ENCODE results near the gene ATF3. TPM values are rescaled to one million over a fixed set of nuclear protein-coding genes. Genes with fewer than 3 reads are reported as not detected.

ATF3 gene
- total and polyA plus RNA-seq, 4 donors: 22.7 to 265 (median 44.5) TPM

GRCh38 chr1:212589446-212589845, 19.1 kb upstream of the ATF3 start:
- Histone ChIP-seq H3K27me3 (ENCODE audit: control insufficient read depth in 1 of 2, insufficient read depth in 2 of 2, low read length in 1 of 2) (no peaks in the 10 kb centered on the region), H3K27ac (ENCODE audit: low read depth in 1 of 2, low read length in 2 of 2) (no peak overlapping the region), H3K4me3 (ENCODE audit: low read length in 2 of 2) (no peak overlapping the region), H3K4me1 (ENCODE audit: control insufficient read depth in 1 of 2, insufficient read depth in 2 of 2, low read length in 2 of 2) (no peaks in the 10 kb centered on the region), H3K9me3 (ENCODE audit: control insufficient read depth, low read length) (no peaks in the 10 kb centered on the region), H3K36me3 (ENCODE audit: control insufficient read depth in 1 of 2, insufficient read depth in 2 of 2, low read length in 1 of 2) (no peaks in the 10 kb centered on the region)
- DNase-seq: no peak
- intact Hi-C loops (cut with DNase I): no loop called here
- no peak for ATAC-seq (ENCODE audit: low FRiP score)
- WGBS, 2 donors: 93% methylated on average over 3 of the region's 3 CpGs

GRCh38 chr1:212591922-212592321, 16.6 kb upstream of the ATF3 start:
- intact Hi-C loops (cut with DNase I): no loop called here
- H3K9me3 ChIP-seq (ENCODE audit: control insufficient read depth, low read length): no peaks in the 10 kb centered on the region
- no peak overlapping the region for H3K4me3 ChIP-seq (ENCODE audit: low read length in 2 of 2)
- ATAC-seq (ENCODE audit: low FRiP score) (no peak), DNase-seq (no peak)
- WGBS, 2 donors: 70% methylated on average over 3 of the region's 3 CpGs
- H3K4me1 ChIP-seq (ENCODE audit: control insufficient read depth in 1 of 2, insufficient read depth in 2 of 2, low read length in 2 of 2): no peaks in the 10 kb centered on the region
- no peaks in the 10 kb centered on the region for H3K36me3 ChIP-seq (ENCODE audit: control insufficient read depth in 1 of 2, insufficient read depth in 2 of 2, low read length in 1 of 2)
- H3K27me3 ChIP-seq (ENCODE audit: control insufficient read depth in 1 of 2, insufficient read depth in 2 of 2, low read length in 1 of 2): no peaks in the 10 kb centered on the region
- no peak overlapping the region for H3K27ac ChIP-seq (ENCODE audit: low read depth in 1 of 2, low read length in 2 of 2)

DNA sequence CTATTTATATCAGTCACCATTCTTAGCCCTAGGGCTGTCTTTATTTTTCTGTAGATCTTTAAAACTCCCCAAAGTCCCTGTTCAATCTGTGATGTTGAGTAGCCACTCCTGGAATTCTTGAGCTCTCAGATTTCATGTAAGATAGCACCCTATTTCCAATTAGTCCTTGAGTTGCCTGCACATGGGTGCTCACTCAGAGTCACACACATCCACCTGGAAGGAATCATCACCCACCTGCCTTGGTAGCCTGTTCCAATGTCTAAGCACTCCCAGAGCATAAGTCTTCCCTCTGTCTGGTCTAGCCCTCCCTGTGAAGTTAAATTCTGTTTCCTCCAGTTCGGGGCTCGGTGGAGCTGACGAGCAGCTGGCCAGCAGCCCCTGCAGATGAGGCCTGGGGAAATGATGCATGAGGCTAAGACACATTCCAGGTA, 14.7 kb upstream of the ATF3 start:
- H3K27me3 ChIP-seq (ENCODE audit: control insufficient read depth in 1 of 2, insufficient read depth in 2 of 2, low read length in 1 of 2): no peaks in the 10 kb centered on the region
- no peak overlapping the region for H3K27ac ChIP-seq (ENCODE audit: low read depth in 1 of 2, low read length in 2 of 2)
- H3K9me3 ChIP-seq (ENCODE audit: control insufficient read depth, low read length): no peaks in the 10 kb centered on the region
- H3K4me1 ChIP-seq (ENCODE audit: control insufficient read depth in 1 of 2, insufficient read depth in 2 of 2, low read length in 2 of 2): no peaks in the 10 kb centered on the region
- no peak for ATAC-seq (ENCODE audit: low FRiP score)
- no peaks in the 10 kb centered on the region for H3K36me3 ChIP-seq (ENCODE audit: control insufficient read depth in 1 of 2, insufficient read depth in 2 of 2, low read length in 1 of 2)
- no peak for DNase-seq
- H3K4me3 ChIP-seq (ENCODE audit: low read length in 2 of 2): no peak overlapping the region
- intact Hi-C loops (cut with DNase I): no loop called here
- WGBS, 2 donors: 79 to 82% methylated on average over 3 of the region's 3 CpGs

GRCh38 chr1:212594640-212595039, 13.9 kb upstream of the ATF3 start:
- no peak for ATAC-seq (ENCODE audit: low FRiP score)
- Histone ChIP-seq H3K9me3 (ENCODE audit: control insufficient read depth, low read length) (no peaks in the 10 kb centered on the region), H3K27me3 (ENCODE audit: control insufficient read depth in 1 of 2, insufficient read depth in 2 of 2, low read length in 1 of 2) (no peaks in the 10 kb centered on the region), H3K4me1 (ENCODE audit: control insufficient read depth in 1 of 2, insufficient read depth in 2 of 2, low read length in 2 of 2) (no peaks in the 10 kb centered on the region), H3K4me3 (ENCODE audit: low read length in 2 of 2) (no peak overlapping the region), H3K27ac (ENCODE audit: low read depth in 1 of 2, low read length in 2 of 2) (no peak overlapping the region), H3K36me3 (ENCODE audit: control insufficient read depth in 1 of 2, insufficient read depth in 2 of 2, low read length in 1 of 2) (no peaks in the 10 kb centered on the region)
- WGBS, 2 donors: 97 to 99% methylated on average over 3 of the region's 3 CpGs
- intact Hi-C loops (cut with DNase I): no loop called here
- DNase-seq: no peak

DNA sequence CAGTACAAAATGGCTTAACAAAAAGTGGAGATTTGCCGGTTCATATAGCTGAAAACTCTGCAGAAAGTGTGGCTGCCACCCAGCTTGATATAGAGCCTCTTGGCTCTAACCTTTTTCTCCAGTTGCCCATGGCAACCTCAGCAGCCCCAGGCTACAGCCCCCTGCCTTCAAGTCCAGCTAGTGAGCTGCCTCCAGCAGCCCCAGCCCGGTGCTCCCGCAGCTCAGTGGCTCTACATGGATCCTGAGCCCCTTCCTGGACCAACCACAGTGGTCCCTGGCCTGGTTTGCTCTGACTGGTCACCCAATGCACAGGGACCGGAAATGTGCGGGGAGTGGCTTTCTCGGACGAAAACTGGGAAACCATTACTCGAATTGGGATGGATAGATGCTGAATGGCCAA, 13.3 kb upstream of the ATF3 start:
- no peaks in the 10 kb centered on the region for H3K27me3 ChIP-seq (ENCODE audit: control insufficient read depth in 1 of 2, insufficient read depth in 2 of 2, low read length in 1 of 2)
- H3K4me1 ChIP-seq (ENCODE audit: control insufficient read depth in 1 of 2, insufficient read depth in 2 of 2, low read length in 2 of 2): no peaks in the 10 kb centered on the region
- WGBS, 2 donors: 92 to 98% methylated on average over 8 of the region's 8 CpGs
- no peak overlapping the region for H3K4me3 ChIP-seq (ENCODE audit: low read length in 2 of 2)
- no peaks in the 10 kb centered on the region for H3K36me3 ChIP-seq (ENCODE audit: control insufficient read depth in 1 of 2, insufficient read depth in 2 of 2, low read length in 1 of 2)
- H3K27ac ChIP-seq (ENCODE audit: low read depth in 1 of 2, low read length in 2 of 2): peak overlapping the region in 1 of 2 donors; percentile 48
- ATAC-seq (ENCODE audit: low FRiP score) (no peak), DNase-seq (no peak)
- no peaks in the 10 kb centered on the region for H3K9me3 ChIP-seq (ENCODE audit: control insufficient read depth, low read length)
- intact Hi-C loops (cut with DNase I): no loop called here

- peak overlapping the region in 1 of 2 donors; percentile 48 for H3K27ac ChIP-seq (ENCODE audit: low read depth in 1 of 2, low read length in 2 of 2)
- H3K27me3 ChIP-seq (ENCODE audit: control insufficient read depth in 1 of 2, insufficient read depth in 2 of 2, low read length in 1 of 2): no peaks in the 10 kb centered on the region
- intact Hi-C loops (cut with DNase I): no loop called here
- H3K9me3 ChIP-seq (ENCODE audit: control insufficient read depth, low read length): no peaks in the 10 kb centered on the region
- H3K4me3 ChIP-seq (ENCODE audit: low read length in 2 of 2): no peak overlapping the region
- ATAC-seq (ENCODE audit: low FRiP score): peak; percentile 54
- no peaks in the 10 kb centered on the region for H3K4me1 ChIP-seq (ENCODE audit: control insufficient read depth in 1 of 2, insufficient read depth in 2 of 2, low read length in 2 of 2)
- DNase-seq: no peak
- H3K36me3 ChIP-seq (ENCODE audit: control insufficient read depth in 1 of 2, insufficient read depth in 2 of 2, low read length in 1 of 2): no peaks in the 10 kb centered on the region
- WGBS, 2 donors: 24 to 31% methylated on average over 8 of the region's 8 CpGs
These were observed 12.5 kb upstream of the ATF3 start for GRCh38 chr1:212595787-212596714.

DNA sequence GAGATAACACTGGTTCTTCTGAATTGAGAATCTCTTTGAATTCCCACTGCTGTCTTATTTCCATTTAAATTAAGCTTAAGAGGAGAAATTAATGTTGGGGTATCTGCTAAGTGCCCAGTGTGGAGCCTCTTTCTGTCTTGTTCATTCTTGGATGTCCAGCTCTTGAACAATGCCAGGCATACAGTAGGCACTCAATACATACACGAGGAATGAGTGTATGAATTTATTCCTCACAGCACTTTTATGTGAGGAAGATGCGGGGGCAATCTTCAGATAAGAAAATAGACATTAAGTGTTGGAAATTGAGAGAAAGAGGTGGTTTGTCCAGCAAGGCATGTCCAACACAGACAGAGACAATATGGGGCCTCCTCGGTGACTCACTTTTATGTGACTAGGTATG, 11.8 kb upstream of the ATF3 start:
- H3K4me3 ChIP-seq (ENCODE audit: low read length in 2 of 2): no peak overlapping the region
- DNase-seq (no peak), ATAC-seq (ENCODE audit: low FRiP score) (no peak)
- WGBS, 2 donors: 93 to 95% methylated on average over 3 of the region's 3 CpGs
- H3K9me3 ChIP-seq (ENCODE audit: control insufficient read depth, low read length): no peaks in the 10 kb centered on the region
- H3K27me3 ChIP-seq (ENCODE audit: control insufficient read depth in 1 of 2, insufficient read depth in 2 of 2, low read length in 1 of 2): no peaks in the 10 kb centered on the region
- no peaks in the 10 kb centered on the region for H3K36me3 ChIP-seq (ENCODE audit: control insufficient read depth in 1 of 2, insufficient read depth in 2 of 2, low read length in 1 of 2)
- intact Hi-C loops (cut with DNase I): no loop called here
- H3K4me1 ChIP-seq (ENCODE audit: control insufficient read depth in 1 of 2, insufficient read depth in 2 of 2, low read length in 2 of 2): no peaks in the 10 kb centered on the region
- H3K27ac ChIP-seq (ENCODE audit: low read depth in 1 of 2, low read length in 2 of 2): no peak overlapping the region

DNA sequence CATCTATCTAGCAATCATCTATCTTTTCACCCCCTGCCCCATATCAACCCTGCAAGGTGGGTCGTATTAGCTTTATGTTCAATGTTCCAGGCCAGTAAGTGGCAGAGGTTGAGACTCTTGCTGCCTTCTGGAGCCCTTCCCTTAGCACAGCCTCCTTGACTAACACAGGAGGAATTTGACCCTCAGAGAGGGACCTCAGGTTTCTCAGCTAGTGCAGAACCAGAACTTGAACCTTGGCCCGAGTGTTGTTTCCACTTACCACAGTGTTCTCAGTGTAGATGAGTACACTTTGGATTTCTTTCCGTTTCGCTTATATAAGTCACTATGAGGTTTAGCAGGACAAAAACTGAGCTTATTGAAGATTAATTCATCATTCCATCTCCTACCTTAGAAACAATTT, 11.1 kb upstream of the ATF3 start:
- ATAC-seq (ENCODE audit: low FRiP score) (no peak), DNase-seq (no peak)
- Histone ChIP-seq H3K4me1 (ENCODE audit: control insufficient read depth in 1 of 2, insufficient read depth in 2 of 2, low read length in 2 of 2) (no peaks in the 10 kb centered on the region), H3K36me3 (ENCODE audit: control insufficient read depth in 1 of 2, insufficient read depth in 2 of 2, low read length in 1 of 2) (no peaks in the 10 kb centered on the region), H3K4me3 (ENCODE audit: low read length in 2 of 2) (no peak overlapping the region), H3K27me3 (ENCODE audit: control insufficient read depth in 1 of 2, insufficient read depth in 2 of 2, low read length in 1 of 2) (no peaks in the 10 kb centered on the region), H3K9me3 (ENCODE audit: control insufficient read depth, low read length) (no peaks in the 10 kb centered on the region), H3K27ac (ENCODE audit: low read depth in 1 of 2, low read length in 2 of 2) (no peak overlapping the region)
- intact Hi-C loops (cut with DNase I): no loop called here
- WGBS, 2 donors: 94% methylated on average over 4 of the region's 4 CpGs
